A673 (cell line): ENCODE measurements around the gene KCTD4.

Source experiments
- EZH2 ChIP-seq: fragments of 200-600 bp; sonication (generic); IDR thresholded peaks from 2 replicates; pipeline ENCODE4 v1.6.1; 2017; ENCODE audit warnings: borderline replicate concordance, low read depth, mild to moderate bottlenecking, mixed read lengths, antibody characterized with exemption, low read length; ENCODE audit not compliant: poor library complexity, severe bottlenecking
- TF ChIP-seq, protein P1 (sequence below): fragments of 300-800, 200-600 bp; sonication (generic); conservative IDR thresholded peaks from 2 replicates; pipeline ENCODE4 v1.5.1; 2017; ENCODE audit warnings: low read depth, mild to moderate bottlenecking, antibody characterized with exemption, low read length, moderate library complexity, mixed read lengths

DNA sequence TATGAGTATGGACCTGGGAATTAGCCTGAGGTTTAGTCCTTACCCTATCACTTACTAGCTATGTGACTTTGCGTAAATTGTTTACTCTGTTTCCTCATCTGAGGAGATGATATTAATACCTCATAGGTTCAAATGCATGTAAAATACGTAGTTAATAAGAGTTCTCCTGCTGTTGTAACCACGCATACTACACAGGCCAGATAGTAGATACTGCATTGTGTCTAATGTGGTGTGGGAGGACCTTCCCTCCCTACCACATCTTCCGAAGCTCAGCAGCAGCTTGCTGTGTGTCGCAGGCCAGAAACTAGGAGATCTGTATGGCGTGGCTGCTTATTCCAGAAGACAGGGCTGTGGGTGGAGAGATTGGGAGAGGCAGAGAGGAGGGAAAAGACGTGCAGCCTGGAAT is 57.5 kb downstream of the KCTD4 start:
- TF ChIP-seq, protein P1, sequence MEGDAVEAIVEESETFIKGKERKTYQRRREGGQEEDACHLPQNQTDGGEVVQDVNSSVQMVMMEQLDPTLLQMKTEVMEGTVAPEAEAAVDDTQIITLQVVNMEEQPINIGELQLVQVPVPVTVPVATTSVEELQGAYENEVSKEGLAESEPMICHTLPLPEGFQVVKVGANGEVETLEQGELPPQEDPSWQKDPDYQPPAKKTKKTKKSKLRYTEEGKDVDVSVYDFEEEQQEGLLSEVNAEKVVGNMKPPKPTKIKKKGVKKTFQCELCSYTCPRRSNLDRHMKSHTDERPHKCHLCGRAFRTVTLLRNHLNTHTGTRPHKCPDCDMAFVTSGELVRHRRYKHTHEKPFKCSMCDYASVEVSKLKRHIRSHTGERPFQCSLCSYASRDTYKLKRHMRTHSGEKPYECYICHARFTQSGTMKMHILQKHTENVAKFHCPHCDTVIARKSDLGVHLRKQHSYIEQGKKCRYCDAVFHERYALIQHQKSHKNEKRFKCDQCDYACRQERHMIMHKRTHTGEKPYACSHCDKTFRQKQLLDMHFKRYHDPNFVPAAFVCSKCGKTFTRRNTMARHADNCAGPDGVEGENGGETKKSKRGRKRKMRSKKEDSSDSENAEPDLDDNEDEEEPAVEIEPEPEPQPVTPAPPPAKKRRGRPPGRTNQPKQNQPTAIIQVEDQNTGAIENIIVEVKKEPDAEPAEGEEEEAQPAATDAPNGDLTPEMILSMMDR: no peak
- no peak for TF ChIP-seq EZH2
